GM23338 (cell line): ENCODE measurements around the gene SYP.
A peak's percentile ranks its signal among the peaks of the same experiment; 100 is the strongest.

Source experiments
- CTCF ChIP-seq, 2 experiments: fragments of 200-600 bp in 1 of 2; sonication (generic) in 1 of 2; conservative IDR thresholded peaks; 2 replicates each; pipeline versions ENCODE4 v1.5.1 to v1.6.1; 2016 to 2017; ENCODE audit warnings: antibody characterized with exemption in 2 of 2, low read depth in 2 of 2, mild to moderate bottlenecking in 2 of 2, moderate library complexity in 1 of 2
- EZH2phosphoT487 ChIP-seq: fragments of 200-600 bp; sonication (generic); IDR thresholded peaks from one replicate; pipeline ENCODE4 v1.8.1; 2018; ENCODE audit warnings: antibody characterized with exemption; ENCODE audit not compliant: unreplicated experiment
- POLR2AphosphoS5 ChIP-seq: IDR thresholded peaks from 2 replicates; pipeline ENCODE4 v1.6.1; 2016; ENCODE audit warnings: antibody characterized with exemption, low read depth
- REST ChIP-seq: IDR thresholded peaks from one replicate; pipeline ENCODE4 v1.6.1; 2018; ENCODE audit warnings: antibody characterized with exemption; ENCODE audit not compliant: unreplicated experiment
- STAT1 ChIP-seq: IDR thresholded peaks from one replicate; pipeline ENCODE4 v1.6.1; 2016; ENCODE audit warnings: antibody characterized with exemption; ENCODE audit not compliant: unreplicated experiment
- ZNF462 ChIP-seq: fragments of 250-450 bp; sonication (Bioruptor Pico); IDR thresholded peaks from 2 replicates; pipeline ENCODE4 v1.5.0; 2020; ENCODE audit warnings: mild to moderate bottlenecking, moderate library complexity

GRCh38 chrX:49230500-49231232 lies 30.7 kb upstream of the SYP start:
- peak; percentile 21 to 22; a peak in 3 of 4 replicates for TF ChIP-seq CTCF (conservative IDR thresholded peaks at IDR 0.05; ENCODE audit: low read depth in 2 of 2)
- TF ChIP-seq STAT1, result no peak
- peak; percentile 28; the same call in 1 of the 2 replicates for TF ChIP-seq POLR2AphosphoS5
- TF ChIP-seq REST, result no peak
- TF ChIP-seq EZH2phosphoT487, result no peak
- no peak for TF ChIP-seq ZNF462 (CRISPR knock-in tag)
